ENCODE results near the gene TRHDE.
"Not testable (repeated sequence)": the region's sequence is repeated elsewhere in the genome, so short reads cannot be mapped to it uniquely, and the experiment has no call there.

The TRHDE gene

GRCh38 chr12:72647139-72647538 lies 375.0 kb downstream of the TRHDE start:
- no peak for DNase-seq (ENCODE audit: low spot score)

GRCh38 chr12:72658615-72659014 lies 386.4 kb downstream of the TRHDE start:
- no peak for DNase-seq (ENCODE audit: low spot score)

- not testable (repeated sequence) for DNase-seq (ENCODE audit: low spot score)
Measured at GRCh38 chr12:72660174-72660573, 388.0 kb downstream of the TRHDE start.

- DNase-seq (ENCODE audit: low spot score): no peak
Measured at GRCh38 chr12:72673853-72674252, 401.7 kb downstream of the TRHDE start.

- DNase-seq (ENCODE audit: low spot score): no peak
Measured at GRCh38 chr12:72676556-72676955, 404.4 kb downstream of the TRHDE start.

- DNase-seq (ENCODE audit: low spot score): peak; percentile 2
Measured at GRCh38 chr12:72677139-72677538, 405.0 kb downstream of the TRHDE start.

GRCh38 chr12:72677846-72678245 lies 405.7 kb downstream of the TRHDE start:
- DNase-seq (ENCODE audit: low spot score): peak; percentile 1

GRCh38 chr12:72679147-72679757 lies 407.1 kb downstream of the TRHDE start:
- no peak for DNase-seq (ENCODE audit: low spot score)

GRCh38 chr12:72681028-72681427 lies 408.9 kb downstream of the TRHDE start:
- DNase-seq (ENCODE audit: low spot score): no peak

GRCh38 chr12:72684491-72684890 lies 412.3 kb downstream of the TRHDE start:
- DNase-seq (ENCODE audit: low spot score): no peak

- no peak for DNase-seq (ENCODE audit: low spot score)
Measured at GRCh38 chr12:72692338-72692737, 420.2 kb downstream of the TRHDE start.

- no peak for DNase-seq (ENCODE audit: low spot score)
Measured at GRCh38 chr12:72694193-72694592, 422.0 kb downstream of the TRHDE start.

- no peak for DNase-seq (ENCODE audit: low spot score)
Measured at GRCh38 chr12:72699362-72699761, 427.2 kb downstream of the TRHDE start.

- DNase-seq (ENCODE audit: low spot score): not testable (repeated sequence)
Measured at GRCh38 chr12:72712025-72712424, 439.9 kb downstream of the TRHDE start.

- DNase-seq (ENCODE audit: low spot score): no peak
Measured at GRCh38 chr12:72716221-72716620, 444.1 kb downstream of the TRHDE start.

- no peak for DNase-seq (ENCODE audit: low spot score)
Measured at GRCh38 chr12:72717036-72717435, 444.9 kb downstream of the TRHDE start.

All from HuH-7 (cell line).